GM23338 (cell line): ENCODE results near the gene ULBP3. TPM values are rescaled to one million over a fixed set of nuclear protein-coding genes. Genes with fewer than 3 reads are reported as not detected.
"Not testable (repeated sequence)": the region's sequence is repeated elsewhere in the genome, so short reads cannot be mapped to it uniquely, and the experiment has no call there.

Experiments used
- ATAC-seq: fragments of 200-7000 bp; cut with Tn5 transposase; 3 replicates; pipeline ENCODE4 v1.9.1; 2020
- DNase-seq: peaks from one replicate; pipeline ENCODE4 v3.0.0-alpha.2; 2015; ENCODE audit warnings: low spot score
- H2AFZ ChIP-seq: fragments of 200-600 bp; sonication (generic); 2 replicates; pipeline ENCODE4 v1.8.0; 2016; ENCODE audit warnings: antibody characterized with exemption, mild to moderate bottlenecking, moderate library complexity
- H3F3A ChIP-seq: fragments of 200-600 bp; sonication (generic); replicated peaks from 2 replicates; pipeline ENCODE4 v1.8.0; 2017; ENCODE audit warnings: antibody characterized with exemption, mixed run types, low read depth
- H3K27ac ChIP-seq: fragments of 200-600 bp; sonication (generic); 2 replicates; pipeline ENCODE4 v1.6.1; 2016; ENCODE audit warnings: low read depth
- H3K27me3 ChIP-seq: fragments of 200-600 bp; sonication (generic); 2 replicates; pipeline ENCODE4 v1.8.0; 2016; ENCODE audit warnings: mild to moderate bottlenecking, mixed run types, moderate library complexity; ENCODE audit not compliant: insufficient read depth
- H3K36me3 ChIP-seq: fragments of 200-600 bp; sonication (generic); 2 replicates; pipeline ENCODE4 v1.8.0; 2016; ENCODE audit warnings: mild to moderate bottlenecking; ENCODE audit not compliant: insufficient read depth
- H3K4me1 ChIP-seq: fragments of 200-600 bp; sonication (generic); 2 replicates; pipeline ENCODE4 v1.8.0; 2016; ENCODE audit warnings: mild to moderate bottlenecking, moderate library complexity; ENCODE audit not compliant: insufficient read depth
- H3K4me2 ChIP-seq: fragments of 200-600 bp; sonication (generic); 2 replicates; pipeline ENCODE4 v1.7.1; 2017; ENCODE audit warnings: mixed run types
- H3K4me3 ChIP-seq: fragments of 200-600 bp; sonication (generic); 2 replicates; pipeline ENCODE4 v1.6.1; 2016; ENCODE audit warnings: mixed run types
- H3K79me2 ChIP-seq: fragments of 200-600 bp; sonication (generic); replicated peaks from 2 replicates; pipeline ENCODE4 v1.8.0; 2017; ENCODE audit warnings: mild to moderate bottlenecking; ENCODE audit not compliant: insufficient read depth
- H3K9me2 ChIP-seq: fragments of 200-600 bp; sonication (generic); 2 replicates; pipeline ENCODE4 v1.8.0; 2017; ENCODE audit not compliant: insufficient read depth
- H4K20me1 ChIP-seq: fragments of 200-600 bp; sonication (generic); replicated peaks from 2 replicates; pipeline ENCODE4 v1.8.0; 2017; ENCODE audit warnings: mild to moderate bottlenecking; ENCODE audit not compliant: insufficient read depth
- H3K27ac Mint-ChIP-seq: 2 replicates; pipeline ENCODE4 v1.8.0; 2020; ENCODE audit warnings: inconsistent platforms, mild to moderate bottlenecking, moderate library complexity, mixed read lengths
- H3K27me3 Mint-ChIP-seq: 3 replicates; pipeline ENCODE4 v1.8.0; 2022; ENCODE audit warnings: low read depth, mild to moderate bottlenecking, moderate library complexity, mixed read lengths, inconsistent platforms; ENCODE audit not compliant: insufficient read depth, poor library complexity
- H3K36me3 Mint-ChIP-seq: 3 replicates; pipeline ENCODE4 v1.8.0; 2021; ENCODE audit warnings: low read depth, mild to moderate bottlenecking, inconsistent platforms, moderate library complexity, mixed read lengths
- H3K4me1 Mint-ChIP-seq: 3 replicates; pipeline ENCODE4 v1.8.0; 2020; ENCODE audit warnings: mild to moderate bottlenecking, inconsistent platforms, mixed read lengths
- H3K4me3 Mint-ChIP-seq: 3 replicates; pipeline ENCODE4 v1.8.0; 2021; ENCODE audit warnings: moderate library complexity, mild to moderate bottlenecking, inconsistent platforms, mixed read lengths
- H3K9me3 Mint-ChIP-seq: 3 replicates; pipeline ENCODE4 v1.8.0; 2020; ENCODE audit warnings: moderate library complexity, mild to moderate bottlenecking, inconsistent platforms, mixed read lengths
- EZH2 ChIP-seq: fragments of 200-600 bp; sonication (generic); IDR thresholded peaks from one replicate; pipeline ENCODE4 v1.8.0; 2017; ENCODE audit warnings: antibody characterized with exemption, mild to moderate bottlenecking, low read depth; ENCODE audit not compliant: unreplicated experiment
- EZH2phosphoT487 ChIP-seq: fragments of 200-600 bp; sonication (generic); IDR thresholded peaks from one replicate; pipeline ENCODE4 v1.8.1; 2018; ENCODE audit warnings: antibody characterized with exemption; ENCODE audit not compliant: unreplicated experiment
- JUNB ChIP-seq: IDR thresholded peaks from one replicate; pipeline ENCODE4 v1.6.1; 2016; ENCODE audit warnings: antibody characterized with exemption; ENCODE audit not compliant: unreplicated experiment
- NANOG ChIP-seq: IDR thresholded peaks from 2 replicates; pipeline ENCODE4 v1.6.1; 2016; ENCODE audit warnings: antibody characterized with exemption, borderline replicate concordance
- STAT1 ChIP-seq: IDR thresholded peaks from one replicate; pipeline ENCODE4 v1.6.1; 2016; ENCODE audit warnings: antibody characterized with exemption; ENCODE audit not compliant: unreplicated experiment
- polyA plus RNA-seq: library from polyadenylated mRNA; unstranded; fragments of >200 nt; fragmentation: Nextera tagmentation; extraction: Ambion mirVana; gene quantifications from 2 replicates; pipeline ENCODE4 v1.2.1, GENCODE V29; 2016
- total RNA-seq: library from RNA; depleted of rRNA; stranded (reverse); fragments of >200 nt; shearing (Covaris generic); gene quantifications from 2 replicates; pipeline ENCODE4 v1.2.3, GENCODE V29; 2014
- TF ChIP-seq, protein P1 (sequence below), 2 experiments: fragments of 200-600 bp in 1 of 2; sonication (generic) in 1 of 2; conservative IDR thresholded peaks; 2 replicates each; pipeline versions ENCODE4 v1.5.1 to v1.6.1; 2016 to 2017; ENCODE audit warnings: antibody characterized with exemption in 2 of 2, low read depth in 2 of 2, mild to moderate bottlenecking in 2 of 2, moderate library complexity in 1 of 2

The ULBP3 gene
- total and polyA plus RNA-seq, 2 experiments from 2014 or later = 0.60 to 4.2 TPM

DNA sequence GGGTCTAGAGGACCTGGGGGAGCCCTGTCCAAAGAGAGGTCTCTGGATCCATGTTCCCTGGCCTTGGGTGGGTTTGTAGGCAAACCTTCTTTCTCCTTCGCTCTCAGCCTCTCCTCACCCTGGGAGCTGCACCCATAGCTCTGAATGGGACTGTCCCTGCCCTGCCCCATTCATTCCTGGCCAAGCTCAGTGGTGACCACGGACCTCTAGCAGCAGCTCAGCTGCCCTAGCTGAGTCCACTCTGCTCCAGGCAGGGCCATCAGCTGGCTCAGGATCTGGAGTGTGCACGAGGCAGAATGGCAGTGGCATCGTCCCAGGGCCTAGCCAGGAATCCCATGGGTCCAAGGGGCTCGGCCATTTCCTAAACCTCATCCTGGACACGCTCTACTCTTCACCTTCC, 5.3 kb downstream of the ULBP3 start:
- Mint-ChIP-seq H3K4me3 (no peak overlapping the region), H3K4me1 (peaks cover 2% of the 10 kb centered on the region; the same call in 2 of the 3 replicates), H3K9me3 (no peaks in the 10 kb centered on the region), H3K36me3 (peaks cover 3% of the 10 kb centered on the region; the same call in 2 of the 3 replicates), H3K27me3 (peaks cover 4% of the 10 kb centered on the region), H3K27ac (no peak overlapping the region)
- ATAC-seq = no peak
- Histone ChIP-seq H3K79me2 (no peaks in the 10 kb centered on the region), H3K4me1 (no peaks in the 10 kb centered on the region), H3F3A (no peaks in the 10 kb centered on the region), H3K4me3 (no peak overlapping the region), H3K36me3 (no peaks in the 10 kb centered on the region), H3K27ac (no peak overlapping the region), H2AFZ (no peak overlapping the region), H3K4me2 (no peak overlapping the region), H3K9me2 (no peaks in the 10 kb centered on the region), H4K20me1 (no peaks in the 10 kb centered on the region), H3K27me3 (peaks cover 16% of the 10 kb centered on the region)
- TF ChIP-seq STAT1 = no peak
- TF ChIP-seq, protein P1, sequence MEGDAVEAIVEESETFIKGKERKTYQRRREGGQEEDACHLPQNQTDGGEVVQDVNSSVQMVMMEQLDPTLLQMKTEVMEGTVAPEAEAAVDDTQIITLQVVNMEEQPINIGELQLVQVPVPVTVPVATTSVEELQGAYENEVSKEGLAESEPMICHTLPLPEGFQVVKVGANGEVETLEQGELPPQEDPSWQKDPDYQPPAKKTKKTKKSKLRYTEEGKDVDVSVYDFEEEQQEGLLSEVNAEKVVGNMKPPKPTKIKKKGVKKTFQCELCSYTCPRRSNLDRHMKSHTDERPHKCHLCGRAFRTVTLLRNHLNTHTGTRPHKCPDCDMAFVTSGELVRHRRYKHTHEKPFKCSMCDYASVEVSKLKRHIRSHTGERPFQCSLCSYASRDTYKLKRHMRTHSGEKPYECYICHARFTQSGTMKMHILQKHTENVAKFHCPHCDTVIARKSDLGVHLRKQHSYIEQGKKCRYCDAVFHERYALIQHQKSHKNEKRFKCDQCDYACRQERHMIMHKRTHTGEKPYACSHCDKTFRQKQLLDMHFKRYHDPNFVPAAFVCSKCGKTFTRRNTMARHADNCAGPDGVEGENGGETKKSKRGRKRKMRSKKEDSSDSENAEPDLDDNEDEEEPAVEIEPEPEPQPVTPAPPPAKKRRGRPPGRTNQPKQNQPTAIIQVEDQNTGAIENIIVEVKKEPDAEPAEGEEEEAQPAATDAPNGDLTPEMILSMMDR (conservative IDR thresholded peaks at IDR 0.05; ENCODE audit: low read depth in 2 of 2) = no peak
- TF ChIP-seq JUNB = no peak
- no peak for DNase-seq

DNA sequence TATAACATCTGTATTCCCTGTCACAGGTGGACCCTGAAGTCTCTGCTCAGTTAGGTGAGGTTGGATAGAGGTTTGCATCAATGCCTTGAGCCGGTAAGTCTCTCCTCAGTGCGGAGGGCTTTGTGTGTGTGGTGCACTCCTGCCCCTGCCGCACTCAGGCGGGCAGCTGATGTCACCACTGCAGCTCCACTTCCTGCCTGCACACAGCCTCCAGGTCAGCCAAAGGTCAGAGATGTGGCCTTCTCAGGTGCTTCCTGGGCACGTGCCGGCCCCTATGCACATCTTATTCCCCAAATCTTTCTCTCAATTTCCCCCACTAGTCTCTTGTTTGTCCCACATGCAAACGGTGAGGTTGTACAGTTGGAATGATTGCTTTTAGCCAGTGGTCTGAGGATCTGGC, 8.9 kb downstream of the ULBP3 start:
- H3K27ac Mint-ChIP-seq = not testable (repeated sequence)

DNA sequence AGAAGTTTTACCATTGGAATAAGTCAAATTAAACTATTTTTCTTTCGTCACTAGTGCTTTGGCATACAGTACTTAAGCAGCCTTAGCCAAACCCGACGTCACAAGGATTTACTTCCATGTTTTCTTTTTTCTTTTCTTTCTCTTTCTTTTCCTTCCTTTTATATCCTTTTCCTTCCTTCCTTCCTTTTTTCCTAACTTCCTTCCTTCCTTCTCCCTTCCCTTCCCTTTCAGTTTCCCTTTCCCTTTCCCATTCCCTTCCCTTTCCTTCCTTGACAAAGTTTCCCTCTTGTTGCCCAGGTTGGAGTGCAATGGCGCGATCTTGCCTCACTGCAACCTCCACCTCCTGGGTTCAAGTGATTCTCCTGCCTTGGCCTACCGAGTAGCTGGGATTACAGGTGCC, 9.9 kb downstream of the ULBP3 start:
- ATAC-seq = no peak
- H3K79me2 ChIP-seq = no peaks in the 10 kb centered on the region
- peaks cover 9% of the 10 kb centered on the region for H3K36me3 Mint-ChIP-seq
- H2AFZ ChIP-seq = no peak overlapping the region
- H4K20me1 ChIP-seq = no peaks in the 10 kb centered on the region
- H3K4me1 Mint-ChIP-seq = no peaks in the 10 kb centered on the region; the same call in 2 of the 3 replicates
- H3K9me2 ChIP-seq = 0 out of 2 replicates have a peak, but pooled peaks cover 5% of the 10 kb centered on the region
- peaks cover 18% of the 10 kb centered on the region for H3K27me3 Mint-ChIP-seq
- no peak overlapping the region for H3K4me2 ChIP-seq
- H3K36me3 ChIP-seq = no peaks in the 10 kb centered on the region
- H3K4me3 ChIP-seq = no peak overlapping the region
- H3F3A ChIP-seq = no peaks in the 10 kb centered on the region
- H3K4me1 ChIP-seq = no peaks in the 10 kb centered on the region
- peaks cover 18% of the 10 kb centered on the region for H3K9me3 Mint-ChIP-seq
- no peak overlapping the region for H3K27ac ChIP-seq
- DNase-seq = no peak
- H3K4me3 Mint-ChIP-seq = no peak overlapping the region
- H3K27ac Mint-ChIP-seq = no peak overlapping the region
- no peaks in the 10 kb centered on the region for H3K27me3 ChIP-seq
- TF ChIP-seq EZH2 (no peak), NANOG (no peak), EZH2phosphoT487 (no peak), JUNB (no peak)

More for the DNA sequence above, 8.9 kb downstream of the ULBP3 start:
- not testable (repeated sequence) for H3K27me3 ChIP-seq, H3K79me2 ChIP-seq, H3K4me2 ChIP-seq, H3K36me3 Mint-ChIP-seq, H2AFZ ChIP-seq, H3F3A ChIP-seq, H3K4me3 Mint-ChIP-seq, H3K4me1 ChIP-seq, ATAC-seq, H3K36me3 ChIP-seq, H4K20me1 ChIP-seq, H3K4me1 Mint-ChIP-seq, DNase-seq, H3K4me3 ChIP-seq, H3K9me3 Mint-ChIP-seq, H3K27ac ChIP-seq, H3K9me2 ChIP-seq, H3K27me3 Mint-ChIP-seq
